Measurements from ENCODE around the gene CNTN5. TPM values are rescaled to one million over a fixed set of nuclear protein-coding genes. Genes with fewer than 3 reads are reported as not detected.
"Not testable (repeated sequence)": the region's sequence is repeated elsewhere in the genome, so short reads cannot be mapped to it uniquely, and the experiment has no call there.

Gene CNTN5
- total RNA-seq, 1 donor from 2014 or later = not detected

DNA sequence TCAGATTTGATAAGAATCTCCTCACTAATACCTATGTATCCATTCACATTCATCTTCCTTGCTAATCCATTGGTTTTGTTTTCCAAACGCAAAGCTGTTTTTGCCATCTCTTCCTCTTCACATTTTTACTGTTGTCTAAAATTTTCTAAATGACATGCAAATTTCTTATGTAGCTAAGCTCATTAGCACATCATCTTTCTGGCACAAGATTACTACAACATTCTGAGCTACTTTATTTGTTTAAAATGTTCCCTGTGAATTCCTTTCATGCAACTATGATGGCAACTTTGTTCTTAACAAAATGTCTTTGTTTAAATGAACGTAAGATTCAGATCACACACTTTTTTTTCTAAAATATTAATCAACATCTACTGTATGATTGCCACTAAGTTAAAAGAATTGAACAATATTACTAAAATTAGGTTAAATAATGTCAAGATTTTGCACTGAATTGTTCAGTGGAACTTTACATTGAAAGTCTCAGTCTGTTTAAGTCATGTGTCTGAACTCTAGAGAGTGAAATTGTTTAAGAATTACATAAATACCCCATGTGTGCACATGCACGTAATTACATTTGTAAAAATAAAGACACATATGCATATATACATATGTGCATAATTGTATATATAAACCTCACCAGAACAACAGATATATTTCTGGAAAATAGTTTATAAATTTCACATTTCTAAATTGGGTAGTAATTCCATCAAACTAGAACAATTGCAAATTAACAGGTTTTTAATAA, 688.4 kb downstream of the CNTN5 start:
- DNase-seq (ENCODE audit: low read depth) = no peak

GRCh38 chr11:99716302-99716701, 695.6 kb downstream of the CNTN5 start:
- no peak for DNase-seq (ENCODE audit: low read depth)

DNA sequence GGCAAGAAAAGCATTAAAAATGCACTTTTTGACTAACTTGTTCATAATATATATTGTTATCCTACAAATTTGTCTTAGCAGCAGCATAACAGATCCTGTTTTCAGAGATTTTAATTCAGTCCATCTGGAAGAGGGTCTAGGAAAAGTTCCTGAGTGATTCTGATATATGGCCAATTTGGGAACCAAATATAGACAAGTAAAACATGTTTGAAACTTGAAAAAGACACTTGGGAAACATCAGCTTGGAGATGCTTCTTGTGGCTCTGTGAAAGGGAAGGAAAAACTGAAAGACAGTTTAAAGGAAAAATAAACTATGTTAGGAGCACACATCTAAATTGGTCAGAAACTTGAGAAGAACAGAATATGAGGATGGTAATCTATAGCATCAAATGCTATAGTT, 697.5 kb downstream of the CNTN5 start:
- DNase-seq (ENCODE audit: low read depth) = no peak

GRCh38 chr11:99739464-99740089, 718.8 kb downstream of the CNTN5 start:
- peak; percentile 70 for DNase-seq (ENCODE audit: low read depth)

- no peak for DNase-seq (ENCODE audit: low read depth)
Observed at GRCh38 chr11:99742501-99742900, 721.8 kb downstream of the CNTN5 start.

DNA sequence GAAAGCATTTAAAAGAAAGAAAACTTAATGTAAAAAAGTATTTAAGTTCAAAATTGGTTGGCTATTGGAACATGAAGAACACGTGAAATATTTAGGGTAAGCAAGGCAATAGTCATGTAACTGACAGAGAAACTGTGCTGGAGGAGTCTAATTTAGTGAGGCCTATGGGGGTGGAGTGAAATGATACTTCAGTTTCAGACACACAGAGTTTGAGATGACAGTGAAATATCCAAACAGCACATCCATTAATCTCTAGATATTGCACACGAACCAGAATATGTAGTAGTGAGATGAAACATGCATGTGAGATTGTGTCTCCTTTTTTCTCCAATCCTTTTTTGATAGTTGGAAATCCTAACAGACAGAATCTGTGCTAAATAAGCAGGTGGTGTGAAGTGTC, 739.0 kb downstream of the CNTN5 start:
- DNase-seq (ENCODE audit: low read depth) = peak; percentile 19

DNA sequence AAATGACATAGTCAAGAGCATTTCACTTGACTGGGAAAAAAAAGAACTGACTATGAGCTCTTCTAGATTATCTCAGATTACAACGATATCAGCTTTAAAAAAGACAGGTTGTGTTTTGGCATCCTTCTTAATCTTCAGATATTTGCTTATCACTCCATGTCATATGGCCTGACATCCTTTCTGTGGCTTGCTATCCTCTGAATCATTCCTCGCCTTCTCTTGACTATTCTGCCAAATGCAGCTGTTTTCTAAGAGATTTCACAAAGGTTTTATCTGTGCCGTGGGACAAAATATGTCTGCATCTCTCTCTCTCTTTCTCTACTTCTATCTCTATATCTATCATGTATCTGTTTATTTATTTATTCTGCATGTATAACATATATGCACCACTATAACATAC, 746.1 kb downstream of the CNTN5 start:
- DNase-seq (ENCODE audit: low read depth) = peak; percentile 54

- DNase-seq (ENCODE audit: low read depth) = peak; percentile 83
Observed at GRCh38 chr11:99773646-99774045, 752.9 kb downstream of the CNTN5 start.

- DNase-seq (ENCODE audit: low read depth) = no peak
Observed at GRCh38 chr11:99781074-99781473, 760.3 kb downstream of the CNTN5 start.

- DNase-seq (ENCODE audit: low read depth) = no peak
Observed at GRCh38 chr11:99791354-99791753, 770.6 kb downstream of the CNTN5 start.

- DNase-seq (ENCODE audit: low read depth) = no peak
Observed at GRCh38 chr11:99795999-99796398, 775.2 kb downstream of the CNTN5 start.

DNA sequence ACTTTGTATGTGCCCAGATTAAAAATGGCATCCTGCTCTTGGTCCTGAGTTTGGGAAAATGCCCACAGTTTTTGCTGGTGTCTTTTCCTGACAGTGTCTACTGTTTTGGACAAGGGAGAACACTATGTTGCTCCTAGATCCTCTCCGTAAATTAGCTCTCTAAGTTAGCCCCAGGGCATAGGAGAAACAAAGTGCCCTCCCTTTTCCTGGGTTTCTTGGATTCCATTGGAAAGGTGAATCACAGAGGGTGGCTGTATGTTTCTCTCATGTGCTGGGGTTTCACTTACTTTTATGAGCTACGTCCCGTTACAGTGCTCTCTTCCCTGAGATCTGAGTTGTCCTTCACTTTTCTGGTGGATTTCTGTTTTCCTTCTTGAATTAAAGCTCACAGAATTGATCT, 782.8 kb downstream of the CNTN5 start:
- no peak for DNase-seq (ENCODE audit: low read depth)

GRCh38 chr11:99812516-99812915, 791.8 kb downstream of the CNTN5 start:
- no peak for DNase-seq (ENCODE audit: low read depth)

- DNase-seq (ENCODE audit: low read depth) = no peak
Observed at GRCh38 chr11:99814021-99814420, 793.3 kb downstream of the CNTN5 start.

- no peak for DNase-seq (ENCODE audit: low read depth)
Observed at GRCh38 chr11:99814738-99815137, 794.0 kb downstream of the CNTN5 start.

- DNase-seq (ENCODE audit: low read depth) = no peak
Observed at GRCh38 chr11:99818991-99819390, 798.2 kb downstream of the CNTN5 start.

DNA sequence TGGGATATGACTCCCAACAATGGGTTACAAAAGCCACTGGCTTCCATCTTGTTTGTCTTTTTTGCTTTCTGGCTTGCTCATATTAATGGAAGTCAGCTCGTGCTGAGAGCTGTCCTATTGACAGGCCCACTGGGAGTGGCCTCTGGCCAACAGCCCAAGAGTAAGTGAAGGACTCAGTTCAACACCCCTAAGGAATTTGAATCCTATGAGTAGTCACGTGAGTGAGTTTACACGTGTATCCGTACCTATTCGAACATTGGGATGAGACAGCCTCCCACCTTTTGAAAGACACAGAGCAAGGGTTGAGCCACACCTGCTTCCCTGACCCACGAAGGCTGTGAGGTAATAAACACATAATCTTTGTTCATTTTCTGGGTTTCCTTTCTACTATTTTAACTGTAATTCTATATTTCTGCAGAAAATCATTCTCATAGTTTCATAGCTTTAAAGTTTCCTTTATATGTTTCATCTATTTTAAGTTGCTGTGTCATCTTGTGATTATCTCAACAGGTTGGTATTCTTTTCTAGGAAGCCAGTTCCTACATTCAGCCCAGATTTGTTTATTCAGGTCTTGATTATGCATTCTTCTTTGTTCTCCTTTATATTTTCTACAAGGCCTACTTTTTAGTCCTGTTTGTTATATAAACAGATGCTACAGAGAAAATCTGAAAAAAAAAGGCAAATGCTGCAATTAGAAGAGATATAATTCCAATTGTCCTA, 802.3 kb downstream of the CNTN5 start:
- DNase-seq (ENCODE audit: low read depth) = peak; percentile 31

- DNase-seq (ENCODE audit: low read depth) = not testable (repeated sequence)
Observed at GRCh38 chr11:99836739-99837138, 816.0 kb downstream of the CNTN5 start.

GRCh38 chr11:99841885-99842284, 821.1 kb downstream of the CNTN5 start:
- no peak for DNase-seq (ENCODE audit: low read depth)

- peak; percentile 76 for DNase-seq (ENCODE audit: low read depth)
Observed at GRCh38 chr11:99865951-99866350, 845.2 kb downstream of the CNTN5 start.

DNA sequence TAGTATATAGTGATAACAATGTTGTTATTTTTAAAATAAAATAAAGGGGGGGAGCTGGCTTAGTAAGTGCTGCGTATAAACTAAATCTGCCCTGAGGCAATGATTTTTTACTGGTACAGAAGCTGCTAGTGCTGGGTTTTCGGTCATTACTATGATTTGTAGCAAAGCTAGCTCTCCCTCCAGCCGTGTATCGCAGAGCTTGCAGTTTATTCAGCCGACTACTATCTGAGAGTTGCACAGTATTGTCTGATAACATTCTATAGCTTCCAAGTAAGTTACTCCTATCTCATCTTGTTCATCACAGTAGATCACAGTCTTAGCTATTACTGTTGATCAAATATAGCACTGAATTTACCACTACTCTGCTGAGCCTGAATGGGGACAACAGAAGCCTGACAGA, 860.9 kb downstream of the CNTN5 start:
- no peak for DNase-seq (ENCODE audit: low read depth)

DNA sequence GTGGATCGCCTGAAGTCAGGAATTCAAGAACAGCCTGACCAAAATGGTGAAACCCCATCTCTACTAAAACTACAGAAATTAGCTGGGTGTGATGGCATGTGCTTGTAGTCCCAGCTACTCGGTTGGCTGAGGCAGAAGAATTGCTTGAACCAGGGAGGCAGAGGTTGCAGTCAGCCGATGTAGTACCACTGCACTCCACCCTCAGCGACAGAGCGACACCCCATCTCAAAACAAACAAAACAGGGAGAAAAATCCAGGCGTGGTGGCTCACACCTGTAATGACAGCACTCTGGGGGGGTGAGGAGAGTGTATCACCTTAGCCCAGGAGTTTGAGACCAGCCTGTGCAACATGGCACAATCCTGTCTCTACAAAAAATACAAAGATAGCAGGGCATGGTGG, 864.0 kb downstream of the CNTN5 start:
- DNase-seq (ENCODE audit: low read depth) = no peak
